ENCODE results near the gene ASTN1. TPM values are rescaled to one million over a fixed set of nuclear protein-coding genes. Genes with fewer than 3 reads are reported as not detected.

The ASTN1 gene
- total RNA-seq, 1 experiment from 2014 or later: 0.05 TPM

DNA sequence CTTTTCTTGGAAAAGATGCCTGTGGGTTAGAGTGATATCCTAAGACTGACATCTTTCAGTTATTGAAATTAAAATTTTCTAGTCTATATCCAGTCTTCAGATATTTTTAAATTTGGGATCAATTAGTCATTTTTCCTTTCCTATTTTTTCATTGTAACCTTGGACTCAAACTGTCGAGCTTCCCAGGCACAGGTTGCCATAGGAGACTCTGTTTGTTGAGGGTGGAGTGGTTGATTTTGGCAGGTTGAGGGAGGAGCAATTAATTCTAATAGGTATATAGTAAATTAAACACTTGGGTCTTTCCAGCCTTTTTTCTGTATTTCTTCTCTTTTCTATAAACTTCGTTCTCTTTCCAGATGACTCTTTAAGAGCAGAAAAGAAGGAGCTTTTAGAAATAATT lies 326.8 kb downstream of the ASTN1 start:
- Histone ChIP-seq H3K27me3 (ENCODE audit: control insufficient read depth, insufficient read depth, low read length) (0 out of 2 replicates have a peak, but pooled peaks cover 6% of the 10 kb centered on the region), H3K4me1 (ENCODE audit: control insufficient read depth, insufficient read depth, low read length) (no peaks in the 10 kb centered on the region), H3K4me3 (ENCODE audit: low read depth in 2 of 2, low read length in 2 of 2) (no peak overlapping the region), H3K9me3 (ENCODE audit: control insufficient read depth, insufficient read depth, low read depth, low read length) (no peaks in the 10 kb centered on the region), H3K36me3 (ENCODE audit: control insufficient read depth, insufficient read depth, low read length) (no peaks in the 10 kb centered on the region), H3K27ac (ENCODE audit: low read length) (no peak overlapping the region)
- intact Hi-C loops (cut with micrococcal nuclease; ENCODE audit: unreplicated experiment) (no loop called here), in situ Hi-C loops (cut with HindIII; ENCODE audit: low pct_unique_long_range_greater_than_20kb, low sequenced_read_pairs) (no loop called here)
- no peak for DNase-seq (ENCODE audit: low read depth, low spot score)
- ChIA-PET POLR2A (no interaction called here), CTCF (no interaction called here)
- no TSS peak for BruUV-seq (replicated peaks)
- no peak for TF ChIP-seq TCF7L2 (IDR thresholded peaks at IDR 0.05; ENCODE audit: low read depth, low read length)
- TF ChIP-seq, protein P1, sequence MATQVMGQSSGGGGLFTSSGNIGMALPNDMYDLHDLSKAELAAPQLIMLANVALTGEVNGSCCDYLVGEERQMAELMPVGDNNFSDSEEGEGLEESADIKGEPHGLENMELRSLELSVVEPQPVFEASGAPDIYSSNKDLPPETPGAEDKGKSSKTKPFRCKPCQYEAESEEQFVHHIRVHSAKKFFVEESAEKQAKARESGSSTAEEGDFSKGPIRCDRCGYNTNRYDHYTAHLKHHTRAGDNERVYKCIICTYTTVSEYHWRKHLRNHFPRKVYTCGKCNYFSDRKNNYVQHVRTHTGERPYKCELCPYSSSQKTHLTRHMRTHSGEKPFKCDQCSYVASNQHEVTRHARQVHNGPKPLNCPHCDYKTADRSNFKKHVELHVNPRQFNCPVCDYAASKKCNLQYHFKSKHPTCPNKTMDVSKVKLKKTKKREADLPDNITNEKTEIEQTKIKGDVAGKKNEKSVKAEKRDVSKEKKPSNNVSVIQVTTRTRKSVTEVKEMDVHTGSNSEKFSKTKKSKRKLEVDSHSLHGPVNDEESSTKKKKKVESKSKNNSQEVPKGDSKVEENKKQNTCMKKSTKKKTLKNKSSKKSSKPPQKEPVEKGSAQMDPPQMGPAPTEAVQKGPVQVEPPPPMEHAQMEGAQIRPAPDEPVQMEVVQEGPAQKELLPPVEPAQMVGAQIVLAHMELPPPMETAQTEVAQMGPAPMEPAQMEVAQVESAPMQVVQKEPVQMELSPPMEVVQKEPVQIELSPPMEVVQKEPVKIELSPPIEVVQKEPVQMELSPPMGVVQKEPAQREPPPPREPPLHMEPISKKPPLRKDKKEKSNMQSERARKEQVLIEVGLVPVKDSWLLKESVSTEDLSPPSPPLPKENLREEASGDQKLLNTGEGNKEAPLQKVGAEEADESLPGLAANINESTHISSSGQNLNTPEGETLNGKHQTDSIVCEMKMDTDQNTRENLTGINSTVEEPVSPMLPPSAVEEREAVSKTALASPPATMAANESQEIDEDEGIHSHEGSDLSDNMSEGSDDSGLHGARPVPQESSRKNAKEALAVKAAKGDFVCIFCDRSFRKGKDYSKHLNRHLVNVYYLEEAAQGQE (IDR thresholded peaks at IDR 0.05; ENCODE audit: insufficient read depth in 1 of 2, low read depth in 2 of 2, low read length in 1 of 2): no peak
- TF ChIP-seq, protein P2, sequence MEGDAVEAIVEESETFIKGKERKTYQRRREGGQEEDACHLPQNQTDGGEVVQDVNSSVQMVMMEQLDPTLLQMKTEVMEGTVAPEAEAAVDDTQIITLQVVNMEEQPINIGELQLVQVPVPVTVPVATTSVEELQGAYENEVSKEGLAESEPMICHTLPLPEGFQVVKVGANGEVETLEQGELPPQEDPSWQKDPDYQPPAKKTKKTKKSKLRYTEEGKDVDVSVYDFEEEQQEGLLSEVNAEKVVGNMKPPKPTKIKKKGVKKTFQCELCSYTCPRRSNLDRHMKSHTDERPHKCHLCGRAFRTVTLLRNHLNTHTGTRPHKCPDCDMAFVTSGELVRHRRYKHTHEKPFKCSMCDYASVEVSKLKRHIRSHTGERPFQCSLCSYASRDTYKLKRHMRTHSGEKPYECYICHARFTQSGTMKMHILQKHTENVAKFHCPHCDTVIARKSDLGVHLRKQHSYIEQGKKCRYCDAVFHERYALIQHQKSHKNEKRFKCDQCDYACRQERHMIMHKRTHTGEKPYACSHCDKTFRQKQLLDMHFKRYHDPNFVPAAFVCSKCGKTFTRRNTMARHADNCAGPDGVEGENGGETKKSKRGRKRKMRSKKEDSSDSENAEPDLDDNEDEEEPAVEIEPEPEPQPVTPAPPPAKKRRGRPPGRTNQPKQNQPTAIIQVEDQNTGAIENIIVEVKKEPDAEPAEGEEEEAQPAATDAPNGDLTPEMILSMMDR (IDR thresholded peaks at IDR 0.05): no peak
- no peak for TF ChIP-seq SIN3A (IDR thresholded peaks at IDR 0.05; ENCODE audit: borderline replicate concordance, insufficient read depth, low read depth, low read length)
- no peak for TF ChIP-seq POLR2AphosphoS5 (IDR thresholded peaks at IDR 0.05; ENCODE audit: low read depth, low read length)
- ATAC-seq: no peak

DNA sequence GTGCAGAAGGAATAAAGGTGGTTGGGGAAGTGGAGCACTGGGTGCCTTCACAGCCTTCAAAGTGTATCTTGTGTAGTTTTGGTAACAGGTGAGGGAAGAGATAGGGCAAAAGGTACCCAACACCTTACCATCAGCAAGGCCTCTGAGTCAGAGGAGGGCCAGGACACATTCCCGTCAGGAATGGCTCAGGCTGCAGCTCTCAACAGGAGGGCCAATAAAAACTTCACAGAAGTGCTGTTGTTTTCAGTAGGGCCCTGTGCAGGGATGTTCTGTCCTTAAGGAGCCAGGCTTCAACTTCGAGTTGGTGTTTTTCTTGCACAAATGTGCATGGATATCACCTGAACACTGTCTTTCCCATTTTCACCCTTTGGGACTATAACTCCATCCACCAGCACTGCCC lies 333.4 kb downstream of the ASTN1 start:
- intact Hi-C loops (cut with micrococcal nuclease; ENCODE audit: unreplicated experiment) (no loop called here), in situ Hi-C loops (cut with HindIII; ENCODE audit: low pct_unique_long_range_greater_than_20kb, low sequenced_read_pairs) (no loop called here)
- no peak for ATAC-seq
- DNase-seq (ENCODE audit: low read depth, low spot score): no peak
- H3K36me3 ChIP-seq (ENCODE audit: control insufficient read depth, insufficient read depth, low read length): no peaks in the 10 kb centered on the region
- no peak for TF ChIP-seq POLR2AphosphoS5 (IDR thresholded peaks at IDR 0.05; ENCODE audit: low read depth, low read length)
- no peak for TF ChIP-seq TCF7L2 (IDR thresholded peaks at IDR 0.05; ENCODE audit: low read depth, low read length)
- TF ChIP-seq SIN3A (IDR thresholded peaks at IDR 0.05; ENCODE audit: borderline replicate concordance, insufficient read depth, low read depth, low read length): no peak
- TF ChIP-seq, protein P1 (IDR thresholded peaks at IDR 0.05; ENCODE audit: insufficient read depth in 1 of 2, low read depth in 2 of 2, low read length in 1 of 2): no peak
- TF ChIP-seq, protein P2 (IDR thresholded peaks at IDR 0.05): no peak
- H3K27me3 ChIP-seq (ENCODE audit: control insufficient read depth, insufficient read depth, low read length): no peaks in the 10 kb centered on the region
- no peak overlapping the region for H3K27ac ChIP-seq (ENCODE audit: low read length)
- no peaks in the 10 kb centered on the region for H3K4me1 ChIP-seq (ENCODE audit: control insufficient read depth, insufficient read depth, low read length)
- CTCF ChIA-PET: no interaction called here
- no peak overlapping the region for H3K4me3 ChIP-seq (ENCODE audit: low read depth in 2 of 2, low read length in 2 of 2)
- no peaks in the 10 kb centered on the region for H3K9me3 ChIP-seq (ENCODE audit: control insufficient read depth, insufficient read depth, low read depth, low read length)
- POLR2A ChIA-PET: no interaction called here
- BruUV-seq (replicated peaks): no TSS peak

Measured in Panc1 (cell line).